ENCODE results near the gene STYXL2. TPM values are rescaled to one million over a fixed set of nuclear protein-coding genes. Genes with fewer than 3 reads are reported as not detected.

Gene STYXL2
- total and polyA plus RNA-seq, 2 of the 4 experiments (the other 2 are of a cell fraction): not detected

- no peak overlapping the region for H2BK5ac ChIP-seq (ENCODE audit: low read depth, low read length, poor library complexity, severe bottlenecking)
- TF ChIP-seq POLR2A (IDR thresholded peaks at IDR 0.05; ENCODE audit: low read depth, low read length) (no peak), FOS (IDR thresholded peaks at IDR 0.05; ENCODE audit: low read depth, low read length) (no peak), MAZ (IDR thresholded peaks at IDR 0.05; ENCODE audit: borderline replicate concordance, low read depth, low read length) (no peak), NFE2L2 (IDR thresholded peaks at IDR 0.05; ENCODE audit: low read depth, low read length) (no peak), RFX5 (IDR thresholded peaks at IDR 0.05; ENCODE audit: low read depth, low read length) (no peak), ELK1 (IDR thresholded peaks at IDR 0.05; ENCODE audit: borderline replicate concordance, low read depth, low read length) (no peak), CTCF (conservative IDR thresholded peaks at IDR 0.05; ENCODE audit: low read depth, low read length) (no peak), MXI1 (IDR thresholded peaks at IDR 0.05; ENCODE audit: borderline replicate concordance, low read depth, low read length) (no peak), MAFK (IDR thresholded peaks at IDR 0.05; ENCODE audit: low read depth, low read length) (no peak), USF2 (IDR thresholded peaks at IDR 0.05; ENCODE audit: low read depth, low read length) (no peak), BHLHE40 (IDR thresholded peaks at IDR 0.05; ENCODE audit: low read depth, low read length) (no peak), CHD1 (IDR thresholded peaks at IDR 0.05; ENCODE audit: low read depth, low read length) (no peak), CEBPB (IDR thresholded peaks at IDR 0.05; ENCODE audit: low read depth, low read length) (no peak), SMC3 (IDR thresholded peaks at IDR 0.05; ENCODE audit: low read depth, low read length) (no peak), RAD21 (IDR thresholded peaks at IDR 0.05; ENCODE audit: low read length) (no peak), RCOR1 (IDR thresholded peaks at IDR 0.05; ENCODE audit: insufficient replicate concordance, low read length) (no peak)
- no peak overlapping the region for H2AK9ac ChIP-seq (replicated peaks; ENCODE audit: low read depth, low read length, poor library complexity)
- CTCF ChIA-PET: no interaction called here
- no peak overlapping the region for H4K5ac ChIP-seq (ENCODE audit: low read depth, low read length)
- no peak overlapping the region for H2BK20ac ChIP-seq (ENCODE audit: low read depth, low read length)
- no peaks in the 10 kb centered on the region for H3K36me3 ChIP-seq (ENCODE audit: control insufficient read depth, insufficient read depth, low read length)
- H2BK15ac ChIP-seq (ENCODE audit: low read depth, low read length): no peak overlapping the region
- intact Hi-C loops (cut with micrococcal nuclease): no loop called here
- no peak overlapping the region for H4K91ac ChIP-seq (ENCODE audit: insufficient read depth, low read depth, low read length)
- no peak overlapping the region for H3K18ac ChIP-seq (ENCODE audit: low read depth, low read length)
- no peak overlapping the region for H4K8ac ChIP-seq (ENCODE audit: low read depth in 2 of 2, low read length in 2 of 2)
- H3K56ac ChIP-seq (ENCODE audit: extremely low read depth, insufficient read depth, low read length): no peak overlapping the region
- no peak overlapping the region for H3K9ac ChIP-seq (ENCODE audit: low read depth, low read length)
- no peaks in the 10 kb centered on the region for H4K20me1 ChIP-seq (ENCODE audit: insufficient read depth, low read length)
- DNase-seq (no peak), ATAC-seq (ENCODE audit: low read depth) (no peak)
- no peak overlapping the region for H3K4me2 ChIP-seq (ENCODE audit: low read depth, low read length)
- H3K9me3 ChIP-seq (ENCODE audit: control insufficient read depth, insufficient read depth, low read length): no peaks in the 10 kb centered on the region
- H3K9me1 ChIP-seq (ENCODE audit: insufficient read depth, low read length): no peaks in the 10 kb centered on the region
- H3K14ac ChIP-seq (replicated peaks; ENCODE audit: low read depth, low read length): no peak overlapping the region
- H3K4me3 ChIP-seq (ENCODE audit: insufficient read depth, low read depth, low read length): no peak overlapping the region
- peaks cover 2% of the 10 kb centered on the region for H3K27me3 ChIP-seq (ENCODE audit: control insufficient read depth, insufficient read depth, low read length)
- in situ Hi-C loops (cut with MboI; ENCODE audit: low sequenced_read_pairs): no loop called here
- H3K4ac ChIP-seq (ENCODE audit: low read depth, low read length): no peak overlapping the region
- no peak overlapping the region for H2AFZ ChIP-seq (replicated peaks; ENCODE audit: low read length, poor library complexity)
- H3K27ac ChIP-seq (ENCODE audit: insufficient read depth, low read length): no peak overlapping the region
- no peaks in the 10 kb centered on the region for H3K79me1 ChIP-seq (ENCODE audit: low read depth in 1 of 2, low read length in 2 of 2)
- dilution Hi-C loops (cut with HindIII; ENCODE audit: low sequenced_read_pairs, unreplicated experiment): no loop called here
- no peak overlapping the region for H2AK5ac ChIP-seq (ENCODE audit: low read depth, low read length)
- H2BK120ac ChIP-seq (ENCODE audit: low read depth, low read length): no peak overlapping the region
- BruUV-seq (replicated peaks): no TSS peak
- no peak overlapping the region for H3K23ac ChIP-seq (ENCODE audit: low read depth, low read length)
- POLR2A ChIA-PET (ENCODE audit: unreplicated experiment): no interaction called here
- no peaks in the 10 kb centered on the region for H3K4me1 ChIP-seq (ENCODE audit: control insufficient read depth, insufficient read depth, low read length)
These were observed 16.0 kb upstream of the STYXL2 start for GRCh38 chr1:167077868-167078210.

Data from IMR-90 (cell line).